ENCODE measurements around the gene SAV1. TPM values are rescaled to one million over a fixed set of nuclear protein-coding genes. Genes with fewer than 3 reads are reported as not detected.
A peak's percentile ranks its signal among the peaks of the same experiment; 100 is the strongest.

Gene SAV1
- total RNA-seq (2012; rRNA removed) (18.8 and 25.0 TPM in 2 replicates), polyA plus RNA-seq (2012; rRNA removed) (14.7 and 17.0 TPM in 2 replicates), Bru-seq, nascent RNA (percentile 94 among the genes with signal in this experiment), BruChase-seq, experiment 1, labeled RNA remaining after a 6-hour chase (percentile 85 among the genes with signal in this experiment), BruChase-seq, experiment 2, labeled RNA remaining after a 2-hour chase (percentile 86 among the genes with signal in this experiment)
- polyA plus RNA-seq (2012; cell fraction: cytosol; rRNA removed): 5.3 and 10.8 TPM in 2 replicates
- 8.1 and 8.3 TPM in 2 replicates for polyA plus RNA-seq (2012; cell fraction: nucleus; rRNA removed; ENCODE audit: low replicate concordance)
- long read RNA-seq, transcript SAV1-201 (5 exons, 3,063 nt): major isoform, 115 of 131 reads
- long read RNA-seq, partial matches to known transcripts: 12 of 131 reads
- long read RNA-seq, other reads (novel, unspliced or antisense): 4 of 131 reads

- DNase-seq: peak; percentile 87
- peak within 1 kb of the TSS; percentile 96 for H2AK9ac ChIP-seq (replicated peaks; ENCODE audit: low read depth, low read length, poor library complexity)
- peaks cover 13% of the 10 kb centered on the region for H3K4me1 ChIP-seq (ENCODE audit: control insufficient read depth, insufficient read depth, low read length)
- peak within 1 kb of the TSS; percentile 80 for H3K9ac ChIP-seq (ENCODE audit: low read depth, low read length)
- in situ Hi-C loops (cut with MboI; ENCODE audit: low sequenced_read_pairs) (no loop called here), intact Hi-C loops (cut with micrococcal nuclease) (loop anchor here (2.0 to 10.0 kb wide), 5 partner anchors 54 to 275 kb away; no protein-coding TSS in a partner anchor), dilution Hi-C loops (cut with HindIII; ENCODE audit: low sequenced_read_pairs, unreplicated experiment) (no loop called here)
- peak within 1 kb of the TSS; percentile 96 for H4K91ac ChIP-seq (ENCODE audit: insufficient read depth, low read depth, low read length)
- peak within 1 kb of the TSS; percentile 74 to 90; a peak in 3 of 4 replicates for H4K8ac ChIP-seq (ENCODE audit: low read depth in 2 of 2, low read length in 2 of 2)
- no TSS peak for BruUV-seq (replicated peaks)
- peak; percentile 86 for ATAC-seq (ENCODE audit: low read depth)
- no peaks in the 10 kb centered on the region for H3K27me3 ChIP-seq (ENCODE audit: control insufficient read depth, insufficient read depth, low read length)
- peak within 1 kb of the TSS; percentile 99 for H2AFZ ChIP-seq (replicated peaks; ENCODE audit: low read length, poor library complexity)
- H3K4me3 ChIP-seq (ENCODE audit: insufficient read depth, low read depth, low read length): peak within 1 kb of the TSS; percentile 90
- POLR2A ChIA-PET (ENCODE audit: unreplicated experiment): interaction anchor here (0.5 to 1.3 kb wide), 8 partner anchors 9 to 1033 kb away, joined by 3 to 8 read pairs (median 4); no protein-coding TSS in a partner anchor
- peak within 1 kb of the TSS; percentile 93 for H3K18ac ChIP-seq (ENCODE audit: low read depth, low read length)
- peak within 1 kb of the TSS; percentile 98 for H3K27ac ChIP-seq (ENCODE audit: insufficient read depth, low read length)
- TF ChIP-seq ELK1 (IDR thresholded peaks at IDR 0.05; ENCODE audit: borderline replicate concordance, low read depth, low read length) (no peak), USF2 (IDR thresholded peaks at IDR 0.05; ENCODE audit: low read depth, low read length) (no peak), MAZ (IDR thresholded peaks at IDR 0.05; ENCODE audit: borderline replicate concordance, low read depth, low read length) (peak; percentile 5; the same call in 1 of the 2 replicates), CHD1 (IDR thresholded peaks at IDR 0.05; ENCODE audit: low read depth, low read length) (no peak), FOS (IDR thresholded peaks at IDR 0.05; ENCODE audit: low read depth, low read length) (no peak), POLR2A (IDR thresholded peaks at IDR 0.05; ENCODE audit: low read depth, low read length) (peak; percentile 98), BHLHE40 (IDR thresholded peaks at IDR 0.05; ENCODE audit: low read depth, low read length) (no peak), MAFK (IDR thresholded peaks at IDR 0.05; ENCODE audit: low read depth, low read length) (no peak), CTCF (conservative IDR thresholded peaks at IDR 0.05; ENCODE audit: low read depth, low read length) (no peak)
- peak within 1 kb of the TSS; percentile 73 for H4K5ac ChIP-seq (ENCODE audit: low read depth, low read length)
- H3K4ac ChIP-seq (ENCODE audit: low read depth, low read length): peak within 1 kb of the TSS; percentile 95
- H2BK120ac ChIP-seq (ENCODE audit: low read depth, low read length): peak within 1 kb of the TSS; percentile 90
- peak within 1 kb of the TSS; percentile 99 for H2BK5ac ChIP-seq (ENCODE audit: low read depth, low read length, poor library complexity, severe bottlenecking)
- H3K14ac ChIP-seq (replicated peaks; ENCODE audit: low read depth, low read length): peak within 1 kb of the TSS; percentile 94
- 0% methylated on average over 60 of the region's 92 CpGs; no CpG with 5 or more reads in 1 of the 2 experiments for WGBS, 2 experiments (ENCODE audit: extremely low coverage in 2 of 2, insufficient read length in 1 of 2)
- peak within 1 kb of the TSS; percentile 93 for H3K23ac ChIP-seq (ENCODE audit: low read depth, low read length)
- CTCF ChIA-PET: interaction anchor here (1.9 kb wide), 1 partner anchor 106 kb away, joined by 4 read pairs; no protein-coding TSS in a partner anchor
- peaks cover 3 to 22% of the 10 kb centered on the region in 2 experiments; a peak in 3 of 4 replicates for H3K79me1 ChIP-seq (ENCODE audit: low read depth in 1 of 2, low read length in 2 of 2)
- 0 out of 2 replicates have a peak within 1 kb of the TSS, but pooled peaks have one; percentile 82 for H2AK5ac ChIP-seq (ENCODE audit: low read depth, low read length)
- peaks cover 8% of the 10 kb centered on the region; the same call in 1 of the 2 replicates for H4K20me1 ChIP-seq (ENCODE audit: insufficient read depth, low read length)
- H3K56ac ChIP-seq (ENCODE audit: extremely low read depth, insufficient read depth, low read length): peak within 1 kb of the TSS; percentile 42
- H3K36me3 ChIP-seq (ENCODE audit: control insufficient read depth, insufficient read depth, low read length): peaks cover 4% of the 10 kb centered on the region
- no peaks in the 10 kb centered on the region for H3K9me3 ChIP-seq (ENCODE audit: control insufficient read depth, insufficient read depth, low read length)
- H2BK15ac ChIP-seq (ENCODE audit: low read depth, low read length): peak within 1 kb of the TSS; percentile 5; the same call in 2 of the 3 replicates
- peak within 1 kb of the TSS; percentile 75 for H2BK20ac ChIP-seq (ENCODE audit: low read depth, low read length)
- H3K4me2 ChIP-seq (ENCODE audit: low read depth, low read length): peak within 1 kb of the TSS; percentile 98
- H3K9me1 ChIP-seq (ENCODE audit: insufficient read depth, low read length): peaks cover 8% of the 10 kb centered on the region
Observed at GRCh38 chr14:50667996-50668825, at the start of gene SAV1. TSS of gene SAV1 (minus strand) at chr14:50668306. CDS start at chr14:50667967, 339 bp downstream.
